GM21447 (cell line): Measurements from ENCODE around the gene BCAS4.

Experiments
- ATAC-seq: cut with Tn5 transposase; IDR thresholded peaks from one replicate; pipeline ENCODE4 v1.9.1; 2021; ENCODE audit not compliant: unreplicated experiment

BCAS4 gene

DNA sequence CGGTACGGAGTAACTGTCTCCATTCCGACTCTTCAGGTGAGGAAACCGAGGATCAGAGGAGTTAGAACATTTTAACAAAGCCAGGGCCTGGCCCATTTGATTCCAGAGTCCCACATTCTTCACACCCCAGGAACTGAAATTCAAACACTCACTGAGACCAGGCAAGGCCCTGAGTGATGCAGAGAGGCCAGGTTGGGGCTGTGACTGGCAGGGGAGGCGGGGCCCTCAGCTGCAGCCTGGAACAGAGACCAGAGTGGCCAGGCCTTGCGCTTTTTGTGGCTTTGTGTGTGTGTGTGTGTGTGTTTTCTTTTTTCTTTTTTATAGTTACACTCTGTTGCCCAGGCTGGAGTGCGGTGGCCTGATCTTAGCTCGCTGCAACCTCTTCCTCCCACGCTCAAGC, 57.2 kb downstream of the BCAS4 start:
- no peak for ATAC-seq

DNA sequence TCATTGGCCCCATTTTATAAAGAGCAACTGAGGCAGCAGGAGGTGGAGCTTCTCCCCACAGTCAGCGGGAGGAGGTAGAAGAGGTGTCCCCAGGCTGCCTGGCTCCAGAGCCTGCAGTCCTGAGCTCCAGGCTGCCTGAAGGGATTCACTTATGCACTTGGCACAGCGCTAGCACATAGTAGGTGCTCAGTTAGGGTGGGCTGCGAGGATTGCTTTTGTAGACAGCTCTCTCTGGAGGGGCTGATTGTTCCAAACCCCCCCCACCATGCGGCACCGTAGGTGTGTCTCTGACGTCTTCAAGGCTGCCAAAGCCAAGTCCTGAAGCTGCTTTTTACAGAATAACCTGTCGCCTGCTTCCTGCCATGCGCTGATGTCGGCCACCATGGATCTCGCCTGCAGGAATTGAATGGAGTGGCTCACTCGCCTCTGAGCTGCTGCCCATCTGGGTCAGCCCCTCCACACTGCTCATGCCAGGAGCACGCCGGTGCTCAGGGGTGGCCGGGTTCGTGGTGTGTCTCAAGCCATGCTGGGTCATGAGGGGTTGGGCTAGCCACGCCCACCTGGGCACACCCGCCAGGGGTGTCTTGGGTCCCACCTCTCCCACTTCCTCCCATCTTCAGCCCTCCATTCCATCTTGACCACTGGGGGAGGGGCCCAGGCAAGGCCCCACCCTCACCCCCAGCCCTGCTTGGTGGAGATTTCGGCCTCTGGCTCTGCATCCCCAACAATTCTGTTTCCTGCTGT, 59.8 kb downstream of the BCAS4 start:
- ATAC-seq: no peak

DNA sequence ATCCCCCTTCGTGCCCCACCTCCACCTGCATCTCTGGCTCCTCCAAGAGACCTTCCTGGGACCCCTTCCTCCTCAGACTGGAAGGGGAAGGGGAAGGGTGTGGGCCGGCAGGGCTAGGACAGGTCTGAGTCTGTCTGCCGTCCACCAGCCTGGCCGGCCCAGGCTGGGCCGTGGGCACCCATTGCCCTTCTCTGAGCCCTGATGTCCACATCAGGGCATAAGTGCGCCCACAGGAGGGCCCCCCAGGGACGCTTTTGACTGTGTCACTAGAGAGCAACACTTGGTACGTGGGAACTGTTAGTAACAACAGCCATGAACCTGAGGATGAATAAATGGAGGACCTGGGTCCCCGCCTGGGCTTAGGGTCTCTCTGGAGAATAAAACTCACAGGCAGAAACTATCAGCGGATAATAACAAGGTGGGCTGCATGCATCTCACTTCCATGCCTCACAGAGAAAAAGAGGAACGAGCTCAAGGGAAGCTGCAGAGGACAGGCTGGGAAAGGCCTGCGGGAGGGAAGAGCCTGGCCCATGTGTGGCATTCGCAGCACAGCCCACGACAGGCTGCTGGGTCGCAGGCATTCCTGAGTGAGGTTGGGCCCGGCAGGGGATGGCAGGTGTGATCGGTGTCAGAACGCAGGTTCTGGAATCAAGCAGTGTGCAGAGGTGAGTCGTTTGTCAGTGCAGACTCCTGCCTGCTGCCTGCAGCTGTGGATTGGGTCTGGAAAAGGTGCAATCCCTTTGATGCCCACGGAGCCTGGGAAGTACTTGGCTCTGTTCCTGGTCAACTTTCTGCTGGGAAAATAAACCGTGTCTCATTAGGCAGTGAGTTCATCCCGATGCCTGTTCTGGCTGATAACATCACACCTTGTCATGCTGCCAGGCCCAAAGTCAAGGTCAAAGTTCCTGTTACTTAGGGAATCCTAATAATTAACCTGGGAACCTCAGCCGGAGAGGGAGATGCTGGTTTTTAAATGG, 60.9 kb downstream of the BCAS4 start:
- ATAC-seq: no peak

DNA sequence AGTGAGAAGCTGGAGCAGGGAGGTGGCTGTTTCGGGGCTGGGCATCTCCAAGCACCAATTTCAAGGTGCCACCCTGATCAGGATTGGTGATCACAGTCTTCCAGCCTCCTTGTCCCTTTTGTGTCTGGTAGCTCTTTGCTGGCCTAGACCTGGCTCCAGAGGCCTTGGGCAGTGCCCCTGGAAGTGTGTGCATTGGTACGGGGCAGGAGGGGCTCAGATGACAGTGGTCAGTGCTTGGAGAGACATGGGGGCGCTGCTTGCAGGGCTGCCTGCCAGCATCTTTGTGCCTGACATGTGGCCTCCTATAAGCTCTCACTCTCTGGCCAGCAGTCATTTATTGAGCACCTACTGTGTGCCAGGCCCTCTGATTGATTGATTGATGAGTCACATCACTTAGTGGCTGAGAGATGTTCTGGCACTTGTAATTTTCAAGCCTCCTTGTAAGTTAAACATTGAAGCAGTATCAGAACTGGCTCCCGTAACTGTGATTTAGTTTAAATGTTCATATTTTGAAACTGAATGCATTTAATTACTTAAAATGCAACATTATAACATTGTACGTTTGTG, 61.7 kb downstream of the BCAS4 start:
- no peak for ATAC-seq

DNA sequence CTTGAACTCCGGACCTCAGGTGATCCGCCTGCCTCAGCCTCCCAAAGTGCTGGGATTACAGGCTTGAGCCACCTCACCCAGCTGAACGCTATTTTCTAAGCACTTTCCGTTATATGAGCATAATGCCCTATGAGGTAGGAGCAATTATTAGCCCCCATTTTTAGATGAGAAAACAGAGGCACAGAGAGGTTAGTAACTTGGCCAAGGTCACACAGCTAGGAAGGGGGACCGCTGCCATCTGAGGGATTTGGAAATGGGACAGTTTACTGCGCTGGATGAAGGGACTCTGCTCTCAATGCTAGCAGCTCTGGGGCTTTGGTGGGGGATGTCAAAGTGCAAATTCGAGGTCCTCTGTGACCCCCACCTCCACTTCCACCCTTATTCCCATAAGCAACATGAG, 62.5 kb downstream of the BCAS4 start:
- ATAC-seq: no peak

DNA sequence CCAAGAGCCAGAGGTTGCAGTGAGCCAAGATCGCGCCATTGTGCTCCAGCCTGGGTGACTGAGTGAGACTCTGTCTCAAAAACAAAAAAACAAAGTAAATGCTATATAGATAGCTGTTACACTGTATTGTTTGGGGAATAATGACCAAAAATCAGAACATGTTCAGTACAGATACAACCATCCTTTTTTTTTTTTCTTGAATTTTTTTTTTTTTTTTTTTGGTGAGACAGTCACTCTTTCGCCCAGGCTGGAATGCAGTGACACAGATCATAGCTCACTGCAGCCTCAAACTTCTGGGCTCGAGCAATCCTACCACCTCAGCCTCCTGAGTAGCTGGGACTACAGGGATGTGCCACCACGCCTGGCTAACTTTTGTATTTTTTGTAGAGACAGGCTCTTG, 63.7 kb downstream of the BCAS4 start:
- ATAC-seq: no peak

DNA sequence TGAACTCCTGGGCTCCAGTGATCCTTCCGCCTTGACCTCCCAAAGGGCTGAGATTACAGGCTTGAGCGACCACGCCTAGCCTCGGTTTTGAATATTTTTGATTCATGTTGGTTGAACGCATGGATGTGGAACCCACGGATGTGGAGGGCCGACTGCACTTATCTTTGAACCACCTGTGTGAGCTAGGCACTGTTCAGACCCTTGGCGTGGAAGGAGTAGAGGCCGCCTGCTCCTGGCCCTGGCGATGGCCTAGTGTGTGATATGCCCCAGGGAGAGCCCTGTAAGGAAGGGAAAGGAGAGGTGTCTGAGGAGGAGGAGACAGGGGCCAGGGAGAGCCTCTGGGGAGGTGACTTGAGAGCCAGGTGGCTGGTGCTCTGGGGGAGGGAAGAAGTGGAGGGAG, 64.3 kb downstream of the BCAS4 start:
- no peak for ATAC-seq

DNA sequence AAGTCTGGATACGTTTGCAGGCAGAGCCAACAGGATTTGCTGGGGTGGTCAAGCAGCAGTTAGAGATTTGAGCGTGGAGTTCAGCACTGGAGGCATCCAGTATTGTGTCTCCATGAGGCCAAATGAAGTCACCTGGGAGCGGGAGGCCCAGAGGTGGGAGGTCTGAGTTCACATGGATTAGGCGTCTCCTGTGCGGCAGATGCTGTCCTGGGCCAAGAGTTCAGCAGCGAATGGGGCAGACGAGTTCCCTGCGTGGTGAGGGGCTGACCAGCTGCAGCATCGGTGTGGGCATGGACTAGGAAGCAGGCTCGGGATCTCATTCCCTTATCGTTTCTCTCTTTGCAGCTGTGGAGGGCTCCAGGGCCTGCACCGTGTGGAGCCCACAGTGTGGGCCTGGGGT, 66.2 kb downstream of the BCAS4 start:
- ATAC-seq: no peak

DNA sequence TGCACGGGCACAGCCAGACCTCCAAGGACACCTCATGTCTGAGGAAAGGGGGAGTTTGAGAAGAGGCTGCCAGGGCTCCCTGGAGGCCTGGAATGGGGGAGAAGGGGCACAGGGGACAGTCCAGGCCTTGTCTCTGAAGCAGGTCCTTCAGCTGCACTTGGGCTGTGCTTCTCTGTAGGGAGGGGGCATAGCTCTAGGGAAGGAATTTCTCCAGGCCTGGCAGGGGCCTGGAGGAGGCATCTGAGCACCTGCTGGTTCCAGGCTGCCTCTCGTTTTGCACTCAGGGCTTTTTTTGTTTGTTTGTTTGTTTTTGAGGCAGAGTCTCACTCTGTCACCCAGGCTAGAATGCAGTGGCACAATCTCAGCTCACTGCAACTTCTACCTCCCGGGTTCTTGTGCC, 67.7 kb downstream of the BCAS4 start:
- ATAC-seq: no peak

DNA sequence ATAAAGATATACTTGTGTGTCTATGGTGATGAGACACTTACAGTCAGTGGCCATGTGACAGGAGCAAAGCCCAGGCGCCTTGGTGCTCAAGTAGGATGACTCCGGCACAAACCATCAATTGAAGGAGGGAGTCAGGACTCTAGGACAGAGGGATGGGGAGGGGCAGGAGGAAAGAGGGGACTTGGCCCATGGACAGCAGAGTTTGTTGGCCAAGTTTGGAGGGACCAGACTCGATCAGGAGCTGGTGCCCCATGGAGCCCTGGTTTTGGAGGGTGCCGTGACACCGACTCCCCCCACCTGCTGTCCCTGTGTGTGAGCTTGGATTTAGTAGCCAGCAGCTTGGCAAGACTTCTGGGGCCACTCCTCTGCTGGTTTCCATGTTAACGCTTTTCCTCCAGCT, 70.3 kb downstream of the BCAS4 start:
- ATAC-seq: no peak

DNA sequence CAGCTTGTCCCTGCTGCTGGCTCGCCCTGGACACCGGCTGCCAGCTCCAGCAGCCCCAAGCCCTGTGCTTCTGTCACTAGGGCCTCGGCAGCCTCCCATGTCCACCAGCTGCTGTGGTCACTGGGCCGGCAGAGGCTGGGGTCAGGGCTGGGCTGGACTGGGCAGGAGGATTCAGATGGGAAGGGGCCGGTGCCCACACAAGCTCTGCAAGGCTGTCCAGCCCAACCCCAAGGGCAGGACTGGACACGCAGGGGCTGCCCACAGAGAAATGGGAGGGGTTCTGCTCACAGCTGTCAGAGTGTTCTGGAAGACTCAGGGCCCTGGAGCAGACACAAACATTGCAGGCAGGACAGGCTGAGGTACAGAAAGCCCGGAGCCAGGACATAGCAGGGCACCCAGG, 70.7 kb downstream of the BCAS4 start:
- ATAC-seq: no peak

DNA sequence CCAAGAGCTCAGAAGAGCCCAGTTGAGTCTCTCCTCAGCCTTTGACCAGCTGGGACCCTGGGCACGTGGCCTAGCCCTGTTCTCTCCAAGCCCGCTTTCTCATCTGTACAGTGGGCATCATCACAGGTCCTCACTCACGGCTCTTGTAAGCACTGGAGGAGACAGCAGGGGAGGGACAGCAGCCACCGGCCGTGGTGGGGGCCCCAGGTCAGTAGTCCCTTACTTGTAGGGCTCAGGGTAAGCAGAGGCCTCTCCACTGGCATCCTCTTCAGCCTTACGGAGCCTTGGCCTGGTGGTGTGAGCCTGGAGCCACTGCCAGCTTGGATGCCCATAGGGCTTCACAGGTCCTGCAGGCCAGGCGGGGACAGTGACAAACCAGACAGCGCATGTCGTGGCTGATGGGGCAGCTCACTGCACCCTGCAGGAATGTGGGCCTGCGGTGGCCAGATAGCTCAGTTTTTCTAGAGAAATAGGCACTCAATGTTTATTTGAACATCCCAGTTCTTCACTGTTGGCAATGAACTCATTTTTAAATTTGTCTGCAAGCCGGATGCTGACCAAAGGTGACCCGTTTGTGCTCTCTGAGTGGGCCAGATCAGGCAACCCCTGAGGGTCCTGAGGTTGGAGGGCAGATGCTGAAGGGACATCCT, 71.3 kb downstream of the BCAS4 start:
- ATAC-seq: no peak

DNA sequence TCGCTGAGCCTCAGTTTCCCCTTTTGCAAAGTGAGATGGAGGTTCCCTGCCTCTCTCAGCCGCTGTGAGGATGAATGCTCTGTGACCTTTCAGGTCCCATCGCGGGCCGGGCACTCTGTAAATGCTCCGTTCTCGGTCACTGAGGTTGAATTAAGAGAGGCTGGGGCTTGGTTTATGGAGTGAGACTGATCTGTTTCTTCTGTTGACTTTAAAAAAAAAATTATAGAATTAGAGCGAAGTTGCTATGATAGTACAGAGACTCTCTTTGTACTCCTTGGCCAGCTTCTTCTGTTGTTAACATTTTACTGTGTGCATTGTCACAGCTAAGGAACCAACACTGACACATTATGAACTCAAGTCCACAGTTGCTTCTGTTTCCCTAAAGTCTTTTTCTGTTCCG, 72.0 kb downstream of the BCAS4 start:
- no peak for ATAC-seq

DNA sequence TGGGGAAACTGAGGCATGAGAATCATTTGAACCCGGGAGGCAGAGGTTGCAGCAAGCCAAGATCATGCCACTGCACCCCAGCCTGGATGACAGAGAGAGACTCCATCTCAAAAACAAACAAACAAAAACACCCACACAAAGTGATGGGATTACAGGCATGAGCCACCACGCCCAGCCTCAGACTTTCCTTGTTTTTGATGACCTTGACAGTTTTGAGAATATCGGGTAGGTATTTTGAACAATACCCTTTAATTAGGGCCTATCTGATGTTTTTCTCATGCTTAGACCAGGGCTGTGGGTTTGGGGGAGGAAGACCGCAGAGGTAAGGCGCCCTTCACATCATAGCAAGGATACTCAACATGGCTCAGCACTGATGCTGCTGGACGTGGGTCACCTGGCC, 72.9 kb downstream of the BCAS4 start:
- ATAC-seq: no peak

DNA sequence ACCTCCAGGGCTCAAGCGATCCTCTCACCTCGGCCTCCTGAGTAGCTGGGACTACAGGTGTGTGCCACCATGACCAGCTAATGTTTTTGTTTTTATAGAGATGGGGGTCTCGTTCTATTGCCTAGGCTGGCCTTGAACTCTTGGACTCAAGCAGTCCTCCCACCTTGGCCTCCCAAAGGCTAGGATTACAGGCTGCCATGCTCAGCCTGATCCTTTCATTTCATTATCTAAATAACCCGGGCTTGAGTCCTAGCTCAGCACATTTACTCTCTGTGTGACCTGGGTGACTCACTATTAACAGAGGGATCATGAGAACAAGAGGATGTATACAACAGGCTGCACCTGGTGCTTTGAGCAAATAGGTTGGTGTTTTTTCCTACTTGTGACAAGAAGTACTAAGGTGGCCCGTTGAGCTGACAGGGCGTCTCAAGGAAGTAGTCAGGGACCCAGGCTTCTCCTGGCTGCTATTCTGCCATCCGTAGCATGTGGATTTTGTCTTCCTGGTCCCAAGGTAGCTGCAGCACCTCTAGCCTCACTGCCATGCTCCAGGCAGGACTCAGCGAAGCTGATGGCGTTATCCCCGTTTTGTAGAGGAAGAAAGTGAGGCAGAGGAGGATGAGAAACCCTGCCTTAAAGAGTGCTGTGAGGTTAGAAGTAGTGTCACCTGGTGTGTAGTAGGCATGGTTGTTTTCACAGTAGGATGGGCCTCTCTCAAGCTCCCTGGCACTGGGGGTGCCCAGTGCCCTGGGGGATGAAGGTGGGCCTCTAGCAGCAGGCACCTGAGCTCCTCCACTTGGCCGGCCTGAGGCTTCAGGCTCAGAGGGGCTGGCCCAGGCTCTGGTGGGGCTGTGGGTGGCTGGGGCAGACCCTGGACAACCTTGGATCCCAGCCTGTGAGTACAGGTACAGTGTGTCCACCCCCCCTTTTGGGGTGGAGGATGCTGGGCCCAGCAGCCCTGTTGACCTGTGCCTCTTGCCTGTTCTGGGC, 73.9 kb downstream of the BCAS4 start:
- no peak for ATAC-seq

DNA sequence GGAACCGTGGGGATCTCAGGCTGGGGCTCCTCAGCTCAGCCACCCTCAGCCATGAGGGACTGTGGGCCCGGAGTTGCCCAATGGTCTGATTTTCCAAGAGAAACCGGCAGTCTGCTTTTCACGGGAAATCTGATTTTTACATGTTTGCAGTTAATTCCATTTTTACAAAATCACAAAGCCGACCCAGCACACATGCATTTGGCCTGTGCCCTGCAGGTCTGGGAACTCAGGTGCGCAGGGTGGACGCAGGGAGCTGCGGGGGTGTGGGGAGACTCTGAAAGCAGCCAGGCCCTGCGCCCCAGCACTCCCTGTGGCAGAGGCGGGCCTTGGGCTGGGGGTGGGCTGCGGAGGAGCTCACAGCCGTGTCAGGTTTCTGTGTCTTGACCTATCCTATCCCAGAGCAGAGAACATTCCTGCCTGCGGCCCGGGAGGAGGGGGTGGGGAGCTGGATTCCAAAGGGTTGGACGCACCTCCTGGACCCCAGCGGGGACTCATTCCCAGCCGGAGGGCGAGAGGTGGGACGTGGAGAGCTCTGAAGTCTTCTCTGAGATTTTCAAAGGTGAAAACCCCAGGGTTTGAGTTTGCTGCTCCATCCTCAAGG, 75.8 kb downstream of the BCAS4 start:
- ATAC-seq: no peak

DNA sequence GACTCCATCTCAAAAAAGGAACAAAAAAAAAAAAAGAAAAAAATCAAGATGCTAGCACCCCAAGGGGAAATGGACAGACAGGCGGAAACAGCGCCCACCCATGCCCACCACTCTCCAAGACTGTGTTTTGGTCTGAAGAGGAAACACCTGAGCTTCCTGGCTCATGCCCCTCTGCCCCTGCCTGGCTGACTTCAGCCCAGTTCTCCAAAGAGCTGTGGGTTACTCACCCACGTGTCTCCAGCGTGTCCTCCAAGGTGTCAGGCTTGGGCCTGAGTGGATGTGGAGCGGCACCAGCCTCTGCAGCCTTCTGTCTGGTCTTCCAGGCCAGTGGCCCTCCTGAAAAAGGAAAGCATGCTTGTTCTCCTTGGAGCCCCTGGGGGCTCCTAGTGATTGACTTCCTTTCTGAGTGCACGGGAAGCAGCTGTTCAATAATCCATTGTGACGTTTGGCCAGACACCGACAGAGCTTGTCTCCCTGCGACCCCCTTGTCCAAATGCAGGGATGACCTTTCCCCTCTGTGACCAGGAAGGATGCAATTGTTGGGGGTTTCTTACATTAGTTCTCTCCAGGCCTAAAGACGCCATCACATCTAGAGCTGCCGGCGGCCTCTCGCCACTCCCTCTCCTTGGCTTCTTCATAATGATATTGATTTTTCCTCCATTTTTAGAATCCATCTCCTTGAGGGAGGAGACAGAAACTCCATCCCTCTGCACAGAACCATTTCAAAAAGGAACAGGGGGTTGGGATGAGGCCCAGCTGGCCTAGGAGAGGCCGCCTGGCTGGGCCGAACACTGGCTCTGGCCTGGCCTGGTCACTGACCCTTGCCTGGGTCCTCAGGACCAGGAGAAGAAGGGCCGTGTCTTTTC, 77.9 kb downstream of the BCAS4 start:
- ATAC-seq: no peak

DNA sequence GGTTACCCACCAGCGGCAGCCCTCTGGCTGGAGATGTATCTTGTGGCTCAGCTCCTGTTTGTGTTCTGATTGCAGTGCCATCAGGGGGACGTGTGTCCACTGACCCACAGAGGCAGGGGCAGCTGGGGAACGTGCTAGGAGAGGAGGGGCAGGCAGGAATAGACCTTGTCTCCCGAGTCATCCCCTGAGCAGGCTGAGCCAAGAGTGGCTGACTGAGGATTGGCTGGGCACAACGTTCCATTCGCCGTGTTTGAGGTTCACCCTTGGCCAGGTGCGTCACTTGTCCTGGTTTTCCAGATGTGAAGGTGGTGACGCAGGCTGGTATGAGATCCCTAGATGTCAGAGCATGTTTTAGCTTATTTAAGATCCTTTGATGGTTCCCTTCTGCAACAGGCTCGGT, 78.7 kb downstream of the BCAS4 start:
- no peak for ATAC-seq
